Common myeloid progenitor, CD34-positive (primary cell): ENCODE measurements around the gene C2orf68.

ENCODE experiments used
- CTCF ChIA-PET: fragments of 350-600 bp; sonication (Branson Sonifier 250); formaldehyde crosslinking; loops from one replicate; lab custom pipeline; 2021; ENCODE audit warnings: antibody characterized with exemption; lab: Charles Lee
- POLR2A ChIA-PET: fragments of 350-600 bp; sonication (Branson Sonifier 250); formaldehyde crosslinking; loops from one replicate; lab custom pipeline; 2021; ENCODE audit warnings: antibody characterized with exemption; lab: Charles Lee
- DNase-seq, 3 donors: peaks; one replicate each; pipeline versions ENCODE4 v3.0.0 to v3.0.0-alpha.2; 2013
- H3K27ac ChIP-seq, 2 experiments: 1 replicate in 1 of 2; 2 replicates in 1 of 2; pipeline ENCODE4 v1.7.0; 2013; ENCODE audit warnings: inconsistent platforms in 2 of 2, low read length in 2 of 2, mild to moderate bottlenecking in 2 of 2, low read depth in 1 of 2, moderate library complexity in 1 of 2; ENCODE audit not compliant: severe bottlenecking in 2 of 2, insufficient read depth in 1 of 2, poor library complexity in 1 of 2
- H3K27me3 ChIP-seq, 5 experiments: replicated peaks in 2 of 5; 1 replicate in 3 of 5; 2 replicates in 2 of 5; pipeline versions ENCODE4 v1.6.1 to v1.7.0; 2013; ENCODE audit warnings: low read length in 4 of 5, mild to moderate bottlenecking in 2 of 5, moderate library complexity in 2 of 5, inconsistent platforms in 1 of 5; ENCODE audit not compliant: insufficient read depth in 5 of 5, control insufficient read depth in 4 of 5
- H3K36me3 ChIP-seq, 4 experiments: 1 replicate in 2 of 4; 2 replicates in 2 of 4; pipeline versions ENCODE4 v1.6.1 to v1.7.0; 2013; ENCODE audit warnings: low read length in 3 of 4, control low read depth in 1 of 4, mild to moderate bottlenecking in 1 of 4; ENCODE audit not compliant: control insufficient read depth in 4 of 4, insufficient read depth in 4 of 4
- H3K4me1 ChIP-seq, 4 experiments: 1 replicate in 3 of 4; 2 replicates in 1 of 4; pipeline versions ENCODE4 v1.6.1 to v1.7.1; 2013; ENCODE audit warnings: low read length in 3 of 4, mild to moderate bottlenecking in 3 of 4, control low read depth in 1 of 4, inconsistent platforms in 1 of 4, moderate library complexity in 1 of 4; ENCODE audit not compliant: control insufficient read depth in 4 of 4, insufficient read depth in 4 of 4; ENCODE audit errors: control extremely low read depth in 1 of 4
- H3K4me3 ChIP-seq, 7 experiments: 1 replicate in 4 of 7; 2 replicates in 3 of 7; pipeline versions ENCODE4 v1.5.1 to v1.7.0; 2013; ENCODE audit warnings: mild to moderate bottlenecking in 7 of 7, low read length in 6 of 7, moderate library complexity in 6 of 7, inconsistent platforms in 2 of 7, low read depth in 2 of 7, control low read depth in 1 of 7; ENCODE audit not compliant: insufficient read depth in 4 of 7, control insufficient read depth in 1 of 7; ENCODE audit errors: extremely low read depth in 1 of 7
- H3K9me3 ChIP-seq, 5 experiments: 1 replicate in 4 of 5; 2 replicates in 1 of 5; pipeline versions ENCODE4 v1.6.1 to v1.7.1; 2013; ENCODE audit warnings: low read length in 4 of 5, mild to moderate bottlenecking in 2 of 5, inconsistent platforms in 1 of 5, low read depth in 1 of 5, moderate library complexity in 1 of 5; ENCODE audit not compliant: control insufficient read depth in 4 of 5, insufficient read depth in 2 of 5; ENCODE audit errors: control extremely low read depth in 1 of 5
- WGBS: methylation state at CpG from one replicate; pipeline ENCODE4 v1.1.5; 2013; ENCODE audit not compliant: insufficient coverage; 5-methylcytosine and 5-hydroxymethylcytosine counted together

C2orf68 gene

GRCh38 chr2:85600951-85601770, 10.7 kb downstream of the C2orf68 start:
- Histone ChIP-seq H3K27me3 (no peaks in the 10 kb centered on the region), H3K4me1 (peaks cover 7 to 38% (median 32%) of the 10 kb centered on the region in 4 experiments), H3K9me3 (no peaks in the 10 kb centered on the region), H3K4me3 (peak overlapping the region in 5 of 7 experiments; percentile 8 to 94 (median 85)), H3K36me3 (peaks cover 8 to 45% (median 32%) of the 10 kb centered on the region in 4 experiments), H3K27ac (no peak overlapping the region)
- no peak for DNase-seq
- ChIA-PET POLR2A (interaction anchor here (1.5 to 2.5 kb wide), 2 partner anchors 10 to 24 kb away, joined by 3 to 7 read pairs; partner anchors contain the start of genes C2orf68 and VAMP8), CTCF (interaction anchor here (0.9 to 2.4 kb wide), 10 partner anchors 9 to 187 kb away, joined by 3 to 15 read pairs (median 4); partner anchors contain the start of genes C2orf68 and GGCX)
- 88% methylated on average over 2 of the region's 6 CpGs for WGBS

GRCh38 chr2:85600235-85600575, 11.7 kb downstream of the C2orf68 start:
- peaks cover 7 to 40% (median 34%) of the 10 kb centered on the region in 4 experiments for H3K4me1 ChIP-seq
- no peak for DNase-seq
- ChIA-PET POLR2A (no interaction called here), CTCF (interaction anchor here (0.6 to 2.4 kb wide), 6 partner anchors 10 to 108 kb away, joined by 3 to 15 read pairs (median 4); no protein-coding TSS in a partner anchor)
- H3K27ac ChIP-seq: no peak overlapping the region
- 100% methylated on average over 1 of the region's 3 CpGs for WGBS
- no peaks in the 10 kb centered on the region for H3K27me3 ChIP-seq
- H3K4me3 ChIP-seq: no peak overlapping the region
- no peaks in the 10 kb centered on the region for H3K9me3 ChIP-seq
- H3K36me3 ChIP-seq: peaks cover 8 to 37% (median 26%) of the 10 kb centered on the region in 4 experiments

- no peaks in the 10 kb centered on the region for H3K27me3 ChIP-seq
- DNase-seq: no peak
- H3K36me3 ChIP-seq: peaks cover 8 to 33% (median 26%) of the 10 kb centered on the region in 4 experiments
- peaks cover 8 to 44% (median 37%) of the 10 kb centered on the region in 4 experiments for H3K4me1 ChIP-seq
- 81% methylated on average over 15 of the region's 17 CpGs for WGBS
- H3K4me3 ChIP-seq: no peak overlapping the region
- CTCF ChIA-PET: interaction anchor here (0.9 to 2.4 kb wide), 4 partner anchors 9 to 43 kb away, joined by 3 to 15 read pairs (median 4); no protein-coding TSS in a partner anchor
- H3K9me3 ChIP-seq: no peaks in the 10 kb centered on the region
- no peak overlapping the region for H3K27ac ChIP-seq
- POLR2A ChIA-PET: no interaction called here
These were observed 12.2 kb downstream of the C2orf68 start for GRCh38 chr2:85599468-85600234.

- Histone ChIP-seq H3K4me1 (peaks cover 10 to 42% (median 39%) of the 10 kb centered on the region in 4 experiments), H3K27me3 (no peaks in the 10 kb centered on the region), H3K4me3 (no peak overlapping the region), H3K27ac (no peak overlapping the region), H3K9me3 (no peaks in the 10 kb centered on the region), H3K36me3 (peaks cover 8 to 33% (median 26%) of the 10 kb centered on the region in 4 experiments)
- ChIA-PET CTCF (interaction anchor here (1.6 kb wide), 1 partner anchor 11 kb away, joined by 6 read pairs; no protein-coding TSS in a partner anchor), POLR2A (no interaction called here)
- DNase-seq: no peak
- WGBS: 96% methylated on average over 6 of the region's 14 CpGs
These were observed 13.1 kb downstream of the C2orf68 start for GRCh38 chr2:85598594-85599340.

GRCh38 chr2:85597241-85597640, 14.6 kb downstream of the C2orf68 start:
- no peak for DNase-seq
- Histone ChIP-seq H3K27me3 (no peaks in the 10 kb centered on the region), H3K4me1 (peaks cover 6 to 33% (median 31%) of the 10 kb centered on the region in 4 experiments), H3K27ac (no peak overlapping the region), H3K9me3 (no peaks in the 10 kb centered on the region), H3K4me3 (no peak overlapping the region), H3K36me3 (peaks cover 8 to 33% (median 29%) of the 10 kb centered on the region in 4 experiments)
- POLR2A ChIA-PET: interaction anchor here (1.2 to 1.5 kb wide), 2 partner anchors 10 to 12 kb away, joined by 3 to 5 read pairs; no protein-coding TSS in a partner anchor
- CTCF ChIA-PET: interaction anchor here (1.1 to 1.5 kb wide), 5 partner anchors 9 to 47 kb away, joined by 3 read pairs; partner anchors contain the start of gene C2orf68
- WGBS: 87% methylated on average over 5 of the region's 5 CpGs

- H3K4me3 ChIP-seq: peak overlapping the region in 6 of 7 experiments; percentile 89 to 98 (median 94)
- no peaks in the 10 kb centered on the region for H3K27me3 ChIP-seq
- peaks cover 8 to 36% (median 31%) of the 10 kb centered on the region in 4 experiments for H3K36me3 ChIP-seq
- no peak for DNase-seq
- ChIA-PET CTCF (interaction anchor here (0.8 to 1.5 kb wide), 5 partner anchors 10 to 46 kb away, joined by 3 to 4 read pairs (median 3); partner anchors contain the start of gene C2orf68), POLR2A (interaction anchor here (1.2 to 1.9 kb wide), 4 partner anchors 9 to 34 kb away, joined by 3 to 14 read pairs (median 5); partner anchors contain the start of genes C2orf68 and GGCX)
- no peaks in the 10 kb centered on the region for H3K9me3 ChIP-seq
- H3K27ac ChIP-seq: peak overlapping the region; percentile 87 to 95
- 72% methylated on average over 2 of the region's 3 CpGs for WGBS
- peaks cover 6 to 28% (median 25%) of the 10 kb centered on the region in 4 experiments for H3K4me1 ChIP-seq
These were observed 15.3 kb downstream of the C2orf68 start for GRCh38 chr2:85596486-85597143.
